ENCODE measurements around the gene RRP36.

Gene RRP36

DNA sequence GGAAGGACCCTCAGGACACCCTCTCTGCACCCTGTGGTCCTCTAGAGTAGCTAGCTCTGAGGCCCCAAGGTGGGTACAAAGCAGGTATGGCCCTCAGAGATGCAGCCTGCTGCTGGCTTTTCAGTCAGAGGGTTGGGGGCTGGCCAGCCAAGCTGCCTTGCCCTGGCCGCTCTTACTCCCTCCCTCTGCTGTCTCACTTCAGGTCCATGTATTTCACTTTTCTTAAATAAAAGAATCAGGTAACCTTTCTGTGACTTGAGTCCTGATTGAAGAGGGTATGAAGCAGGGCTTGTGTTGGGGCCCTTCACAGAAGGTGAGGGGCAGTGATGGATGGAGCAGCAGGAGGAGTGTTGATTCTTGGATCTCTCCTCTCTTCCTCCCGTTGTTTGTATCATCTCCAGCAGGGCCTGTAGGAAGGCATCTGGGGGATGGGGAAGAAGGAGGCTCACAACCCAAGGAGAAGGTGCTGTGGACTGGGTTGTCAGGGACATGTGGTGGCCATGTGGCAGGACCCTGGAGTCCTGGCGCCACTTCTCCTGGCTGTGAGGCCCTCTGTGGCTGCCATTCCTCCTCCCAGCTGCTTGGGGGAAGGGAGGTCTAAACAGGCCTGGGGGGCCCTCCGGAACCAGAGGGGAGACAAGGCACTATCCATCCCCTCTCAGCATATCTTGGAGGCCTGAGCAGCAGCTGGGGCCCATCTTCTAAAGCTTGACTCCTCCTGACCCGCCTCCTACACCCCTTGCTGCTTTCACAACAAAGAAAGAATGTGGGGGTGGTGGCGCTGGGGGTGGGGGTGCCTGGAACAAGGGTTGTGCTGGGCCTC lies 53.6 kb downstream of the RRP36 start:
- DNase-seq = no peak

DNA sequence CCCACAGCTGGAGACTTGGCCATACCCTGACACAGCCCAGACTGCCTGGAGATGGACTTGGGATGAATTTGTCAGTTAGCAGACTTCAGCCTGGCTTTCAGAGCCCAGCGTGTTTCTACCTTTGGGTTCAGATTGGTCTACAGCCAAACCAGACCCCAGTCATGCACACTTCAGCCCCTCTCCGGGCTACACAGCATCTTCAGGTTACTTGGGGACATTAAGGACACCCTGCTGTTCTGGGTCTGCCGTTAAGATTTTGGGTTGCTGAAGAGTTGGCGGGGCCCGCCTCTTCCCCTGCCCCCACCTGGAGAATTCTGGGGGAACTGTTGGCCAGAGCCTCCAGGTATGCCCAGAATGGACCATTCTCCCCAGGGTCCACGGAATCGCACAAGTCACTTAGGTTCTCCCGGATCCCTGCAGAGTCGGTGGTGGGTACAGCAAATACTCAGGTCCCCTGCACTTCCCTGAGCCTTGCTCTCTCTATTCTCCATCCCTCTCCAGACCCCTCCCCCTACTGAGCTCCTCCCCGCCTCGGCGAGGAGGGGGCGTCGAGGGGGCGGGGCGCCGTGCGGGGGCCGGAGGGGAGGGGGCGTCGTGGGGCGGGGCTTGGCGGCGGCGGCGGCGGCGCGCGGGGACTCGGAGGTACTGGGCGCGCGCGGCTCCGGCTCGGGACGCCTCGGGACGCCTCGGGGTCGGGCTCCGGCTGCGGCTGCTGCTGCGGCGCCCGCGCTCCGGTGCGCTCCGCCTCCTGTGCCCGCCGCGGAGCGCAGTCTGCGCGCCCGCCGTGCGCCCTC lies 54.4 kb downstream of the RRP36 start, which contains the start of gene PTK7:
Gene PTK7, plus strand, starts transcription at position 645 of the 794 bp plus-strand sequence. CDS start 175 bp downstream, outside the sequence.
- no peak for DNase-seq

DNA sequence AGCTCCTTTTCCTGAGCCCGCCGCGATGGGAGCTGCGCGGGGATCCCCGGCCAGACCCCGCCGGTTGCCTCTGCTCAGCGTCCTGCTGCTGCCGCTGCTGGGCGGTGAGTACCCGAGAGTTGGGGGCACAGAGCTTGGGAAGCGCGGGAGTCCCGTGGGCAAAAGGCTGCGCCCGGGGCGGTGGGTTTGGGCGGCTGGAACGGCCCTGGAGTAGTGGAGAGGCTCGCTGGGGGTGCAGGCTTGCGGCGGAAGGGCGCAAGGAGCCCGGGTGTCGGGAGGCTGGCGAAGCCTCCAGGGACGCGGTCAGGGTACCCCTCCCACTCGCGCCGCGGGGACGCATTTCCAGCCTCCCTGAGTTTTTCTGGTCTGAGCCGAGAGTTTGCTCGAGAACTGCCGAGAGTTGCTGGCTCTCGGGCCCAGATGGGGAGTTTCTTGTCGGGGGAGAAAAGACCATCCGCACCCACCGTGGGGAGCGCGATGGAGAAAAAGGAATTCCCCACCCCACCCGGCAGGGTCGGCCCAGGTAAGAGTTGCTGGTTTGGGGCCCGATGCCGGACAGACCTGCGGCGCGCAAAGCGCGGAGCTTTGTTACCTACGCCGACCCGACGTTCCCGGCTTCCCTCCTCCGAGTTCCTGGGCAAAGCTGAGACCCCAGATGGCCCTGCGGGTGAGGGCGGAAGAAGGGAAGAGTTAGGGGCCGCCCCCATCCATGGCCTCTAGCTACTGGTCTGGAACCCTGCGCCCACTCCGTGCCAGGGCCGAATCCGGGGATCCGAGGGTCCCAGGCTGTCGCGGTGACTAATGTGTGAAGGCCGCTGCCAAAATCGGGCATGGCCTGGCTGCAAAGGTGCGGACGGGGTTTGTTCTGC lies 55.3 kb downstream of the RRP36 start:
- no peak for DNase-seq

DNA sequence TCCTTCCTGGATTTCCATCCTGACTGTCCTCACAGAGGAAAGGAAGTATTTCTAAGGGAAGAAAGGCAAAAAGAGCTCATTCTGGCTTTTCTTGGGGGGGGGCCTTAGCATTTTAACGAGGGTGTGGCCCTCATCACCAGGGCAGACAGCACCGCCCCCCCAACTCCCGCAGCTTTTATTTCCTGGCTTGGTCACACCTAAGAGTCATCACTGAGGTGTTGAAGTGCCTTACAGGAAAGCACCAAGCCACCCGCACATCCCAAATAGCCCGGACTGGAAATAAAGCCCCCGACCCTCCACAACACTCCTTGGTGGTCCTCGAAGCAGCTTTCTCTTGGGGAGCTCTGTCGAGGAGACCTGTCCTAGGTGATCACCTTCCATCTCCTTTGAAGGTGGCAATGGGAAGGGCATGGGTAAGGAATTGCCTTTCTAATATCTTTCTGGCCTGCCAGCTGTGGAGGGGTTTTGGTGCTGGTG lies 55.9 kb downstream of the RRP36 start:
- DNase-seq = no peak

DNA sequence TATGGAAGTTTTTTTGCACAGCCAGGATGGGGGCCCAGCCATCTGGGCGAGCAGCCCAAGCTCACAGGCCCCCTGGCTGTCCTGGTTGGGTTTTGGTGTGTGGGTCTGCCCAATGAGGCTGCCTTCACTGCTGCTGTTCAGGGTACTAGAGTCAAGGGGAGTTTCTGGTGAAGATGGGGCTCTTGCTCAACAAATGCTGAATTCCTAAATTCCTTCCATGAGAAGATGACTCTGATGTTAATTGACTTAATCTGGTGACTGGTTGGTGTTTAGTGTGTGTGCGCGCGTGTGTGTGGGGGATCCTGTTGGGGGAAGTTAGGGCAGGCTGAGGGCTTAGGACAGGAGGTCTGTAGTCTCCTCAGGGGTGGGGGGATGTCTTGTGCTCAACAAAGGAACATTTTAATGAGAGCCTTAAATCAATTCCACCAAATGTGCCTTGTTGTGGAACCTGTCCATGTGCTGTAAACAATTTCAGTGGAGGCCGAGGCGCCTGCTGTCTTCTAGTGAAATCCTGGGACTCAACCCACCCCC lies 56.6 kb downstream of the RRP36 start:
- DNase-seq = no peak

DNA sequence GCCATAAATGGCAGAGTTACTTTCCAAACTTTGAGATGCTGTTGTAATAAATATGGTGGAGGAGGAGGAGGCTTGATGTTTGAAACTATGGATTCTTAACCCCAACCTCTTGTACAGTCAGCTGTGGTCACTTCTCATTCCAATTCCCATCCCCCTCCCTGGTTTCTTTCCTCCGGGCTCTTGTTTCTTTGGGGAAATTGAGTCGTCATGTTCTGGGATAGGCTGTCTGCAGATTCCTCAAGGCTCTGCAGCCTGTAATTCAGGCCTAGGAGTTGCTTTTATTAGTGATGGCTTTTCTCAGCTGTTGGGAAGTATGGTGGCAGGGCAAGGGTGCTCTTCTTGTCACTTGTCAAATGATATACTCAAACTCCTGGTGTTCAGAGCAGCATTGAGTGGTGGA lies 57.3 kb downstream of the RRP36 start:
- no peak for DNase-seq
